ENCODE measurements around the gene OVAAL.

The OVAAL gene

DNA sequence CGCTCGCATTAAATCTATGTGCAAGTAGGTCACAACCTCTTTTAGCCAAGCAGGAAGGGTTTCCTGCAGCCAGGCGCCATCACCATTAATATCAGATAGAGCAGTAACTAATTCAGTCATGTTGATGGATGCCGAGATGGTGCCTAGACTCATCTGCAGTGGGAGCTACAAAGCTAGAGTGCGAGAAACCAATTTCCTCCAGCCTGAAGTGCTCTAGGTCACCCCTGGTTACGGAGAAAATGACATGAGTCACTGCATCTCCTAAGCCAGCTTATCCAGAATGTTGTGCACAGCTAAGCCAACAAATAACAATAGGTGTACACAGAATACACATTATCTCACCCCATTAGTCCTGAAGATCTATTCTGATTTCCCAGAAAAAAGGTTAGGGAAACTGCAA lies 36.0 kb downstream of the OVAAL start:
- no peak overlapping the region for H3K4me3 ChIP-seq (ENCODE audit: low read depth, low read length)
- no peak for DNase-seq (ENCODE audit: low read depth, low spot score)
- ChIA-PET CTCF (no interaction called here), POLR2A (no interaction called here)
- TF ChIP-seq, protein P1, sequence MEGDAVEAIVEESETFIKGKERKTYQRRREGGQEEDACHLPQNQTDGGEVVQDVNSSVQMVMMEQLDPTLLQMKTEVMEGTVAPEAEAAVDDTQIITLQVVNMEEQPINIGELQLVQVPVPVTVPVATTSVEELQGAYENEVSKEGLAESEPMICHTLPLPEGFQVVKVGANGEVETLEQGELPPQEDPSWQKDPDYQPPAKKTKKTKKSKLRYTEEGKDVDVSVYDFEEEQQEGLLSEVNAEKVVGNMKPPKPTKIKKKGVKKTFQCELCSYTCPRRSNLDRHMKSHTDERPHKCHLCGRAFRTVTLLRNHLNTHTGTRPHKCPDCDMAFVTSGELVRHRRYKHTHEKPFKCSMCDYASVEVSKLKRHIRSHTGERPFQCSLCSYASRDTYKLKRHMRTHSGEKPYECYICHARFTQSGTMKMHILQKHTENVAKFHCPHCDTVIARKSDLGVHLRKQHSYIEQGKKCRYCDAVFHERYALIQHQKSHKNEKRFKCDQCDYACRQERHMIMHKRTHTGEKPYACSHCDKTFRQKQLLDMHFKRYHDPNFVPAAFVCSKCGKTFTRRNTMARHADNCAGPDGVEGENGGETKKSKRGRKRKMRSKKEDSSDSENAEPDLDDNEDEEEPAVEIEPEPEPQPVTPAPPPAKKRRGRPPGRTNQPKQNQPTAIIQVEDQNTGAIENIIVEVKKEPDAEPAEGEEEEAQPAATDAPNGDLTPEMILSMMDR (IDR thresholded peaks at IDR 0.05; ENCODE audit: insufficient read depth, low read length, missing control alignments): no peak

DNA sequence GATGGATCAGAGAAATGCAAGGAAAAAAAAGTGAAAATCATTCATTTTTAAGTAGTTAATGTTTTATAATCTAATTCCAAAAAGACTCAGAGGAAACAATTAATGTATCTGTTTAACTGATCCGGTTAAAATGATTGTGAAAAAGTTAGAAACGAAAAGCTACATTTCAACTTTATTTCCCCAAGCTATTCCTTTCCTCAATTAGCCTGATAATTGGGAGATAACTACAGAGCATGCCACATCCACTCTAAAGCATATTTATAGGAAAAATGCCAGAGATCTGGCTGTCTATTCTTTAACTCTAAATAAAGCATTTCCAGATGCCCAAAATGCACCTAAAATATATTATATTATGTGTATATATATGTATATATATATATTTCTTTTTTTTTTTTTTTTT lies 37.2 kb downstream of the OVAAL start:
- ChIA-PET CTCF (interaction anchor here (0.9 kb wide), 1 partner anchor 9 kb away, joined by 3 read pairs; no protein-coding TSS in a partner anchor), POLR2A (no interaction called here)
- H3K4me3 ChIP-seq (ENCODE audit: low read depth, low read length): no peak overlapping the region

DNA sequence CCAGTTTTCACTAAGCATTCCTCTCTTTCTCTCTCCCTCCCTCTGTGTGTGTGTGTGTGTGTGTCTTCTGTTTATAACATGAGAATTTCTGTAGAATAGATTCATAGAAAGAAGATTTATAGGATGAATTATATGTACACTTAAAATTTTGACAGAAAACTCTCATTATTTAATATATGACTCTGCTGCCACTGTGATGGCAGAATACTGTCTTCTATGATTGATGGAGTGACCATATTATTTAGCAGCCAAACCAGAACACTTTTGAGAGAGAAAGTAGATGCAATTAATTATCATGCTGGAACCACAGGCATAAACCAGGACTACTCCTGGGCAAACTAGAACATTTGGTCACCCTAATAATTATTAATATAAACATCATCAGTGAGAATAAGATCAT lies 38.8 kb downstream of the OVAAL start:
- H3K4me3 ChIP-seq (ENCODE audit: low read depth, low read length): no peak overlapping the region
- CTCF ChIA-PET: no interaction called here
- POLR2A ChIA-PET: no interaction called here
- no peak for DNase-seq (ENCODE audit: low read depth, low spot score)
- TF ChIP-seq, protein P1 (IDR thresholded peaks at IDR 0.05; ENCODE audit: insufficient read depth, low read length, missing control alignments): no peak

More for the DNA sequence above, 37.2 kb downstream of the OVAAL start:
- DNase-seq (ENCODE audit: low read depth, low spot score): no peak
- TF ChIP-seq, protein P1 (IDR thresholded peaks at IDR 0.05; ENCODE audit: insufficient read depth, low read length, missing control alignments): no peak

DNA sequence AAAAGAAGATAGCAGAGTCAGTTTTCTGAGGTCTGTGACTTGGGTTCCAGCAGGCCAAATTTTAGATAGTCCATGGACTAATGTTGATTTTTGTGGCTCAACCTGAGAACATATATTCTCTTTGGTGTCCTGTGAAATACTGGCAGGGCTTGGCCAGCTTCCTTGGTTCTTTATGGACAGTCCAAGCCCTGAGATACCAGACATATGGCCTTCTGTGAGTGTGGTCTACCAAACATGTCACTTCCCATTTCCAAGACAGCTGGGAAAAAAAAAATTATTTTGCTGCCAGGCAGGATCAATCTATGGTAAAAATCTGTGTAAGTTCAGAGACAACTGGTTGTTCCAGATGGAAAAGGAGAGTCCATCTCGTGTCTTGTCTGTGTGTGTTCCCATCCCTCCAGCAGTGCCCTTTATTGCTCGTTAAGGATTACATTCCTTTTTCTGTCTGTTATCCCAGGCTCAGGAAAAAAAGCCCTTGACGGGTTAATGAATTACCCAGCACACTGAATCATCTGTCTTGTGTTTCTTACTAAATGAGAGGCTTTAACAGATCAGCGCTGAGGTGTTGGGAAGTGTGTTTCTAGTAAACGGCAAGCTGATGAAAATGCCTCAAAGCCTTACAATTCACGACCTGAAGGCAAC lies 39.7 kb downstream of the OVAAL start:
- ChIA-PET CTCF (no interaction called here), POLR2A (no interaction called here)
- no peak for DNase-seq (ENCODE audit: low read depth, low spot score)
- no peak overlapping the region for H3K4me3 ChIP-seq (ENCODE audit: low read depth, low read length)
- TF ChIP-seq, protein P1 (IDR thresholded peaks at IDR 0.05; ENCODE audit: insufficient read depth, low read length, missing control alignments): no peak

DNA sequence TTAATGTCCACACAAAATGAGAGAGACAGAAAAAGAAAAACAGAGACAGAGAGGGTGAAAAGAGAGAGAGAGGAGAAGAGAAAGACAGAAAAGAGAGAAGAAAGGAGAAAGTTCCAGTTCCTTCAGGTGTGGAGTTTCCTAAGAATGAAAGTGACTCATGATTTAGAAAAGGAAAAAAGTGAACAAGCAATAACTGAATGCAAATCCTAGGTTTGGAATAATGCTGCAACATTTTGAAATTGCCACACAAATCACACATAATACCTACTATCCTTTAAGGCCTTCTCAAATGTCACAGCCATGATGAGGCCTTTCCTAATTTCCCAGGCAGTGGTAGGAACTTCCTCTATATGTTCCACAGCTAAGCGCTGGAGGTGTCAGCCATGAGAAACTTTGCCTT lies 41.6 kb downstream of the OVAAL start:
- ChIA-PET CTCF (interaction anchor here (1.0 kb wide), 1 partner anchor 10 kb away, joined by 3 read pairs; no protein-coding TSS in a partner anchor), POLR2A (no interaction called here)

DNA sequence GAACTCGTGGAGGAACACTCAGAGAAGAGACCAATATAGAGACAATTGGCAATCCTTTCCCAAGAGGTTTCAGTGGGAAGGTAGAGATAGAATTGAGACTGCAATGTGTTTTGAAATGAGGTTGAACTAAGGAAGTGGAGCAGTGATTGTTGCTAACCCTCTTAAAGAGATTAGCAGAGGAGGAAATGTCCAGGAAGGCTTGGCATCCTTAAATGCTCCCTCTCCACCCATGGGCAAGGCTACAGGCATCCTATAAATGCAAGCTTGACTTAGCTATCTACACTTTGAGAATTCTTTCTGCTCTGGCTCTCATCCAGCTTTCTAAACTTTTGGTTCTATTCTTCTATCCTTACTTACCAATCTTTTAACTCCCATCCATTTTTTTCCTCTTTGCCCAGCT lies 42.7 kb downstream of the OVAAL start:
- ChIA-PET CTCF (interaction anchor here (1.0 kb wide), 1 partner anchor 8 kb away, joined by 3 read pairs; no protein-coding TSS in a partner anchor), POLR2A (no interaction called here)
- DNase-seq (ENCODE audit: low read depth, low spot score): no peak
- TF ChIP-seq, protein P1 (IDR thresholded peaks at IDR 0.05; ENCODE audit: insufficient read depth, low read length, missing control alignments): no peak
- no peak overlapping the region for H3K4me3 ChIP-seq (ENCODE audit: low read depth, low read length)

More for the DNA sequence above, 41.6 kb downstream of the OVAAL start:
- no peak for DNase-seq (ENCODE audit: low read depth, low spot score)
- TF ChIP-seq, protein P1 (IDR thresholded peaks at IDR 0.05; ENCODE audit: insufficient read depth, low read length, missing control alignments): no peak
- H3K4me3 ChIP-seq (ENCODE audit: low read depth, low read length): no peak overlapping the region
